Measurements from ENCODE around the gene DNAH2.

DNAH2 gene

GRCh38 chr17:7781429-7781828, 63.9 kb downstream of the DNAH2 start:
- DNase-seq: no peak

- DNase-seq: peak; percentile 6
These were observed 64.7 kb downstream of the DNAH2 start for GRCh38 chr17:7782240-7782639.

GRCh38 chr17:7786866-7787265, 69.3 kb downstream of the DNAH2 start:
- no peak for DNase-seq

GRCh38 chr17:7789131-7789530, 71.6 kb downstream of the DNAH2 start:
- no peak for DNase-seq

GRCh38 chr17:7790150-7790549, 72.6 kb downstream of the DNAH2 start:
- no peak for DNase-seq

GRCh38 chr17:7792611-7793010, 75.1 kb downstream of the DNAH2 start:
- DNase-seq: no peak

- DNase-seq: no peak
These were observed 76.6 kb downstream of the DNAH2 start for GRCh38 chr17:7794075-7794663.

GRCh38 chr17:7797976-7798375, 80.4 kb downstream of the DNAH2 start:
- DNase-seq: no peak

- DNase-seq: no peak
These were observed 81.3 kb downstream of the DNAH2 start for GRCh38 chr17:7798839-7799238.

- DNase-seq: no peak
These were observed 86.4 kb downstream of the DNAH2 start for GRCh38 chr17:7803981-7804380.

- DNase-seq: peak; percentile 35
These were observed 89.0 kb downstream of the DNAH2 start for GRCh38 chr17:7806587-7806986.

- no peak for DNase-seq
These were observed 89.7 kb downstream of the DNAH2 start for GRCh38 chr17:7807206-7807605.

- DNase-seq: no peak
These were observed 91.7 kb downstream of the DNAH2 start for GRCh38 chr17:7809086-7809790.

- DNase-seq: peak; percentile 12
These were observed 92.3 kb downstream of the DNAH2 start for GRCh38 chr17:7809791-7810343.

GRCh38 chr17:7811251-7811650, 93.7 kb downstream of the DNAH2 start:
- peak; percentile 15 for DNase-seq

GRCh38 chr17:7814969-7815368, 97.4 kb downstream of the DNAH2 start:
- DNase-seq: no peak

- no peak for DNase-seq
These were observed 99.5 kb downstream of the DNAH2 start for GRCh38 chr17:7816926-7817642.

- DNase-seq: no peak
These were observed 100.1 kb downstream of the DNAH2 start for GRCh38 chr17:7817643-7817964.

- no peak for DNase-seq
These were observed 100.5 kb downstream of the DNAH2 start for GRCh38 chr17:7818026-7818425.

- no peak for DNase-seq
These were observed 101.5 kb downstream of the DNAH2 start for GRCh38 chr17:7818746-7819645.

- no peak for DNase-seq
These were observed 102.7 kb downstream of the DNAH2 start for GRCh38 chr17:7820231-7820630.

- DNase-seq: no peak
These were observed 104.6 kb downstream of the DNAH2 start for GRCh38 chr17:7822126-7822525.

- no peak for DNase-seq
These were observed 106.0 kb downstream of the DNAH2 start for GRCh38 chr17:7823581-7824001.

Measured in suppressor macrophage treated with lipopolysaccharide for 4 hours (primary cell).